Measurements from ENCODE around the gene DPYD.

DPYD gene

DNA sequence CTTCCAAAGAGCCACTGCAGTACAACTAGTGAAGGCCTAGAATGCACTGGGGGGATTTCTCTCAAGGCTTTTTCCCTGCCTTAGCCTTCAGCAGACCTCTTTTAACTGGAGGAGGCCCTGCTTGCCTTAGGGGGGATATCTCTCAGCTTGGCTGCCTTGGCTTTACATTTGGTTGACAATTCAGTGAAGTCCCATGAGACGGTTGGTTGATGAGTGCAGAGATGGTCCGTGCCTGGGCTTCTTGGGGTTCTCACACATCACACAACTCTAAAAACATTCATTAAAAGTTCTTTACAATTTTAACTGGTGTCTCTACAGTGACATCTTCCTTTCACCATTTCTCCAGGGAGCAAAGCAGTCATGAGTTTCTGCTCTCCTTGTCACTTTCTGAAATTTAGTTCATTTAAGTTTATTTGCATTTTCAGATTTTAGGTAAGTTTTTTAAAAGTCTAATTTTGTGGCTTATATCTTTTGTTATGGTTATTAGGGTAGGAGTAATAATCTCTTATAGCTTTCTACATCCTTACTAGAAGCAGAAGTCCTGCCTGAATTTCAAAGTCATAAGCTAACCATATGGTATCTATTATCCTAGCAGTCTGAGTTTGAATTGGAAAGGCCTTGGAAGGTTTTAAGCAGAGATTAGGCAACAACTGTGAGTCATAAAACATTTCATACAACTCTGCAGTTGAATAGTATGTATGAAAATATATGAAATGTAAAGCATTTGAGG, 487.6 kb downstream of the DPYD start:
- DNase-seq (ENCODE audit: low read depth): peak; percentile 78

GRCh38 chr1:97427371-97427770, 493.5 kb downstream of the DPYD start:
- DNase-seq (ENCODE audit: low read depth): no peak

DNA sequence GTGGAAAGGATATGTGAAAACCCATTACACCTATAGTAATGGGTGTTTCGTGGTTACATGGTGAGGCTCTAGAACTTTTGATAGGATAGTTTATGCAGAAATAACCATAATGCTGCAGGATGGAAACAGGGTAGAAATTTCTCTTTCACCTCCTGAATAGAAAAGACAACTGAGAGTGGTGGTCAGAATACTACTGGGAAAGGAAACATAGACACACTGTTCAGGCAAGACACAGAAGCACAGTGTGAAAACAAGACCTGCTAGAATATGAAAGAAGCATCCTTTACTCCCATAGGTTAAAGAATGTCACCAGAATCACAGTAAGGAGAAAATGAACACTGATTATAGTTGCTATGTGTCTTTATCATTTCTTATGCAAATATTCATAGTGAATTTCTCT, 496.6 kb downstream of the DPYD start:
- DNase-seq (ENCODE audit: low read depth): no peak

GRCh38 chr1:97423403-97423802, 497.4 kb downstream of the DPYD start:
- no peak for DNase-seq (ENCODE audit: low read depth)

GRCh38 chr1:97417661-97418060, 503.2 kb downstream of the DPYD start:
- no peak for DNase-seq (ENCODE audit: low read depth)

DNA sequence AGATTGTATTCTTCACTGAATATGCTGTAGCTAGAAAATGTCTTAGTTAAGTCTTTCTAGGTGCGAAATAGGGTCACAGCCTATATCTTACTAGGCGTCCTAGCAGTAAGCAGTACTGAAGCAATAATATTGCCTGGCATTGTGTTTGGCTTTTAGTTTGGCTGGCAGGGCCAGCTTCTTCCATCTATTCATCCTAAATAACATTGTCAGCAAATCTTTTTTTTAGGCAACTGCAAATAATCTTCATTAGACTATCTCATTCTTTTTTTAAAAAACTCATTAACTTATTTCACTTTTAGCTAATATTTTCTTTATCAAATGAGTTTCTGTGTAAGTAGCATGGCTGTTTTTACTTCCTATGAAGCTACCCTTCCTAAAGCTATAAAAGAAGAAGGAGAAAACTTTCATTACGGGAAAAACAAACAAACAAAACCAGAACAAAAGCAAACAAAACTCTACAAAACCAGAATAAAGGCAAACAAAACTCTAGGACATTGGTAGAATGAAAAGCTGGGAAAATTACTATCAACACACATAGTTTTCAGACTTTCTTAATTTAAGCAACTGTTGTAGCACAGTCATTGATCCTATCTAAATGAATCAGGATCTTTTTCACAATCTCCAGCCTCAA, 506.0 kb downstream of the DPYD start:
- no peak for DNase-seq (ENCODE audit: low read depth)

DNA sequence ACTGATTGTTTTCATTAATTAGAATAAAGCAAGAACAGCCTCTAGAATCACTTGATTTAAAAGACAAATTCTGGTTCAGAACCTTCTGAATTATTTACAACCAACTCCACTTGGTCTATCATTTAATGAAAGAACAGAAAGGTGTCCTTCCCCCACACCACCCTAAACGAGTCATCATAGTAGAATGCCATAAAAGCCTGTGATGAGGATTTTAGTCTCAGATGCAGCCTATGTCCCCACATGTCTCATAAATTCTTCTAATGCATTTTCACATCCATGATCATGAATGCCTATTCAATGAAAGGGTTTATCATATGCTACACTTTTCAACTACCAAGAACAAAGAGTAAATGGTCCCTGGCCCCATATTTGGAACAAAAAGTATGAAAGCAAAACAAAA, 508.1 kb downstream of the DPYD start:
- DNase-seq (ENCODE audit: low read depth): no peak

GRCh38 chr1:97412166-97412565, 508.7 kb downstream of the DPYD start:
- DNase-seq (ENCODE audit: low read depth): no peak

DNA sequence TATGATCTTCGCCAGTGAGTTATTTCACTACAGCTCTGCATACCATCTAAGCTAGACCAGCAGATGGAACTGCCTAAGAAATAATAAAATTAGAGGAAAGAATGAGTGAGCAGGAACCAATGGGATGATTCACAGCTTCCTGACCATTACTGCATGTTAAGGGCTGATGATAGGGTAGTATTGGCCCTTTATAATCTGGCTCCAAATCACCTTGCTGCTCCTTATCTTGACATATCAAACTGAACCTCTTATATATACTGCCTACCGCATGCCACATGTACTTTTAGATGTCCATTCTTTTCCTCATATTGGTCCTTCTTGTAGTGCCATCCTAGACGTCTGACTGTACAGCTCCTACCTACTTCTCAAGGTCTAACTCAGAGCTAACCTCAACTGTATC, 524.4 kb downstream of the DPYD start:
- DNase-seq (ENCODE audit: low read depth): no peak

- DNase-seq (ENCODE audit: low read depth): no peak
Observed at GRCh38 chr1:97392701-97393100, 528.1 kb downstream of the DPYD start.

DNA sequence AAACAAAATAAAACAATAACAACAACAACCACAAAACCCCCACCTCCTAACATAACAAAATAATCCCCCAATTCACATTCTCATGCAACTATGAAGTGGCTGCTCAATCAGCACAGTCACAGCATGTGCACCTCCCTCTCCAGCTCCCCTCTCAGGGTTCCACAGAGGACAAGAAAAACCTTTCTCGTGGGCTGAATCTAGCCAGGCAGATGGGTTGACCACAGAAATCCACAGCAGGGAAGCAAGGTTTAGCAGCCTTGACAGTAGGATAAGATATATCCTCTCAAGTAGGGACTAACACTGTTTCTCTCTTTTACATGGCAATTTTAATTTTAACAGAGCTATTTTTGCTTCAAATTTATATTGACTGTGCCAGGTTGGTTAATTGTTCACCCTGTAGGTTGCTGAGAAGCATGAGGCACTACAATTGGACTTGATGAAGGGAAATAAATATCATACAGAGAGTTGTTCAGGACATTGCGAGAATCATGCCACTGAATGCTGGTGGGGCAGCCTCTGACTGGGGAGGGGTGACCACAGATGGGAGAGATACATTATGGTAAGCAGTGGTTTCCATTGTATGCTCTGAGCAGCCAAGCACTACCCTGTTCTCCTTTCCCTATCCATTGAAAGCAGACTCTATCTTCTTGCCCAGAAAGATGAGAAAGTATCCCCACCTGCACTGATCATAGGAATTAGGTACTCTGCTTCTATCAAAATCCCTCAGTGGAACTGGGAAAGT, 535.1 kb downstream of the DPYD start:
- DNase-seq (ENCODE audit: low read depth): no peak

GRCh38 chr1:97384294-97384968, 536.4 kb downstream of the DPYD start:
- DNase-seq (ENCODE audit: low read depth): peak; percentile 46

DNA sequence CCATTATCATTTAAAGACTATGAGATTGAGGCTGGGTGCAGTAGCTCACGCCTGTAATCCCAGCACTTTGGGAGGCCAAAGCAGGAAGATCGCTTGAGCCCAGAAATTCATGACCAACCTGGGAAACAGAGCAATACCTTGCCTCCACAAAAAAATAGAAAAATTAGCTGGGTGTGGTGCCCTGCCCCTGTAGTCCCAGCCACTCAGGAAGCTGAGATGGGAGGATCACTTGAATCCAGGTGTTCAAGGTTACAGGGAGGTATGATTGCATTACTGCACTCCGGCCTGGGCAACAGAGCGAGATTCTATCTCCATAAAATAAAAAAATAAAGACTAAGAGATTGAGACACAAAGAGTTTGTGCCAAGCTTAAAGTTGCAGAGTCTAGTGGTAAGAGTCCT, 537.0 kb downstream of the DPYD start:
- no peak for DNase-seq (ENCODE audit: low read depth)

DNA sequence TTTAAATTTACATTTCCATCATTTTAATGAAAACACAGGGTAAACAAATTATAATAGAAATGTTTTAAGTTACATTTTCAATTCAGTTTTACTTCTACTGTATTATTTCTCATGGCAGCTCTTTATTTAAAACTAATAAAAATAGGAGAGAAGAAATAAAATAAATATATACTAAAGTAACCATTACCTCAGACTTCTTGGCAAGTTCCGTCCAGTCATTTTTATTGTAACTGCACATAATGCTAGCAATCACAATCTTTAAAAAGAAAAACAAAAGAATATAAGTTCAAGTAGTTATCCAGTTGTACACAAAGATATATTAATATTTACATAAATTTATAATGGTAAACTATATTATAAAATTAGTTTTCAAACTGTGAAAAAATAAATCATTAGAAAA, 538.6 kb downstream of the DPYD start:
- no peak for DNase-seq (ENCODE audit: low read depth)

- DNase-seq (ENCODE audit: low read depth): peak; percentile 29
Observed at GRCh38 chr1:97379387-97380075, 541.3 kb downstream of the DPYD start.

- DNase-seq (ENCODE audit: low read depth): no peak
Observed at GRCh38 chr1:97378596-97378995, 542.2 kb downstream of the DPYD start.

GRCh38 chr1:97377432-97378034, 543.3 kb downstream of the DPYD start:
- no peak for DNase-seq (ENCODE audit: low read depth)

GRCh38 chr1:97373000-97373399, 547.8 kb downstream of the DPYD start:
- no peak for DNase-seq (ENCODE audit: low read depth)

DNA sequence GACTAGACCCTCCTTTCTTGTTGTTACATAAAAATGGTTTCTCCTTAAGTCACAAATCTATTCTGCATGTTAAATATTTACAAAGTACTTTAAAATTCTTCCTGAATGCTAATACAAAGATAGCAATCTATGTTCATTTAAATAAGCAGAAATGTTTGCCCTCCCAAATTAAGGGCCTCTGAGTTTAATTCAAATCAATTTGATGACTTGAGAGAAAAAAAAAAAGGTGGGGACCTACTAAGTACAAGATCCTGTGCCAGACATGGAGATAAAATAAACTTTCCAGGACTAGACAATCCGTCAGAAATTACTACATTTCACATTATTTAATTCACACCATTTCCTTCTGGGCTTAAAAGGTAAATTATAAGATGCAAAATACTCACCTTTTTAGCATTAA, 548.3 kb downstream of the DPYD start:
- no peak for DNase-seq (ENCODE audit: low read depth)

DNA sequence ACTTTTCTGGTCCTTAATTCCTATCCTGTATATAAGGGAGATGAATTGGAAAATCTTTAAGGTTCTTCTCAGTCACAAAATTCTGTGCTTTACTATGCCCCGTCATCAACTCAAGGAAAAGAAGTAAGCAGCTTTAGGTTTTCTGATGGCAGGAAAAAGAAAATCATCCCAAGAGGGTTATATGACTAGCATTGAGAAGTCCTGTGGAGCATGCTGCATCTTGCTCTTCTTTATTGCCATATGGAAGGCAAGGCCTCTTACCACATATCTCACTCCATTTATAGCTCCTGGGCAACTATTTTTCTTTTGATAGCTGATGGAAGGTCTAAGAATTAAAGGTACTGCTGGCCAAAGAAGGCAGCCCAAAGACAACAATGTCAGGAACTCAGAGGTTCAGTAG, 552.5 kb downstream of the DPYD start:
- DNase-seq (ENCODE audit: low read depth): no peak

- DNase-seq (ENCODE audit: low read depth): no peak
Observed at GRCh38 chr1:97366984-97367383, 553.9 kb downstream of the DPYD start.

GRCh38 chr1:97365026-97365425, 555.8 kb downstream of the DPYD start:
- no peak for DNase-seq (ENCODE audit: low read depth)
